ENCODE results near the gene LILRA2. TPM values are rescaled to one million over a fixed set of nuclear protein-coding genes. Genes with fewer than 3 reads are reported as not detected.

The LILRA2 gene
- total RNA-seq, 1 experiment from 2014 or later, result not detected

DNA sequence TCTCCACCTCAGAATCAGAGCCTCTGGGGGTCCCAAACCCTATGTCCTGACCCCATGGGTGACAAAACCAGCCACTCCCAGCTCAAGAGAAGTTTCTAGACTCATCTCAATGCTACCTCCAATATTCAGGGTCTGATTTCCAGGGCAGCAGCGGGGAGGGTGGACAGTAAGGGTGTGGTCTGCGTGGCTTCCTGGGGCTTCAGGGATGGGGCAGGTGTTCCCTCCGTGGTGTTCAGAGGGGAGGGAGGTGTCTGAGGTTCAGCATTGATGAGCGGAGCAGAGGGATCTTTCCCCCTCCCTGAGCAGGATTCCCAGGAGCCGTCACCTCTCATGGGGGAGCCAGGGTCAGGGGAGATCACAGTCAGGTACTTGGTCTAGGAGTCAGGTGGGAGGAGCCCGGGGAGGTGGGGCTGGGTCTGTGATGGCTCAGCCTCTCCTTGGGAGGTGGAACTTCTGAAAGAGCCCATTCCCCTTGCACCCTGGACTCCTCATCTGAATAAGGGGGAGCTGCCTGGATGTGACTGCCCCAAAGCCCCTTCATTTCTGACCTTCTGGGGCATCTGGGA is 2.9 kb downstream of the LILRA2 start:
- Histone ChIP-seq H3T11ph (ENCODE audit: low read length) (no peak overlapping the region), H2BK5ac (ENCODE audit: insufficient read length, low read length) (no peak overlapping the region), H2AK5ac (ENCODE audit: insufficient read length, low read length) (no peak overlapping the region), H4K20me1 (ENCODE audit: control insufficient read depth, insufficient read depth, insufficient read length) (no peaks in the 10 kb centered on the region), H3K4ac (ENCODE audit: low read depth, low read length) (no peak overlapping the region), H3K79me1 (ENCODE audit: insufficient read depth, low read depth, low read length, poor library complexity, severe bottlenecking) (no peaks in the 10 kb centered on the region), H3K9ac (ENCODE audit: extremely low read depth, insufficient read length, low read length) (no peak overlapping the region), H3K27ac (ENCODE audit: insufficient read length, low read depth, low read length) (no peak overlapping the region), H4K91ac (ENCODE audit: insufficient read length, low read depth, low read length) (no peak overlapping the region), H3K4me2 (ENCODE audit: insufficient read depth, insufficient read length, low read length) (no peak overlapping the region), H2BK12ac (ENCODE audit: insufficient read length, low read depth, low read length) (no peak overlapping the region), H2BK15ac (ENCODE audit: low read depth, low read length) (no peak overlapping the region), H3K23ac (ENCODE audit: insufficient read length, low read depth, low read length) (no peak overlapping the region), H2BK120ac (ENCODE audit: low read depth, low read length, poor library complexity, severe bottlenecking) (no peak overlapping the region), H2BK20ac (ENCODE audit: low read depth, low read length, poor library complexity, severe bottlenecking) (no peak overlapping the region), H3K23me2 (ENCODE audit: insufficient read length, low read depth, low read length, poor library complexity, severe bottlenecking) (no peaks in the 10 kb centered on the region), H3K18ac (ENCODE audit: insufficient read length, low read depth, low read length) (no peak overlapping the region), H2AFZ (ENCODE audit: low read length) (no peak overlapping the region), H3K56ac (ENCODE audit: insufficient read length, low read depth, low read length) (no peak overlapping the region), H3K9me3 (ENCODE audit: control insufficient read depth, low read depth, low read length) (peaks cover 59% of the 10 kb centered on the region), H3K14ac (ENCODE audit: insufficient read depth, low read length) (no peak overlapping the region), H4K8ac (replicated peaks; ENCODE audit: insufficient read length, low read depth, low read length) (no peak overlapping the region), H3K27me3 (ENCODE audit: insufficient read depth, low read length) (no peaks in the 10 kb centered on the region), H3K79me2 (ENCODE audit: insufficient read depth, low read length) (no peaks in the 10 kb centered on the region), H4K5ac (ENCODE audit: insufficient read length, low read depth, low read length) (no peak overlapping the region), H3K4me1 (ENCODE audit: insufficient read depth, low read length) (no peaks in the 10 kb centered on the region)
- WGBS (ENCODE audit: extremely low coverage, insufficient read length, low lambda C conversion rate), result no CpG with 5 or more reads among the region's 6 CpGs
- H3K4me3 Mint-ChIP-seq, result no peak overlapping the region
- H3K4me1 Mint-ChIP-seq, result peaks cover 3% of the 10 kb centered on the region in 2 experiments; a peak in 3 of 4 replicates
- peaks cover 0 to 9% (median 6%) of the 10 kb centered on the region in 3 experiments; a peak in 6 of 7 replicates for H3K36me3 Mint-ChIP-seq (ENCODE audit: insufficient read depth in 1 of 3, low read depth in 3 of 3)
- H3K27ac Mint-ChIP-seq, result no peak overlapping the region
- H3K9me3 Mint-ChIP-seq, result peaks cover 83 to 88% of the 10 kb centered on the region in 2 experiments
- peaks cover 8% of the 10 kb centered on the region for H3K27me3 Mint-ChIP-seq (ENCODE audit: low read depth)
- TF ChIP-seq, protein P1, sequence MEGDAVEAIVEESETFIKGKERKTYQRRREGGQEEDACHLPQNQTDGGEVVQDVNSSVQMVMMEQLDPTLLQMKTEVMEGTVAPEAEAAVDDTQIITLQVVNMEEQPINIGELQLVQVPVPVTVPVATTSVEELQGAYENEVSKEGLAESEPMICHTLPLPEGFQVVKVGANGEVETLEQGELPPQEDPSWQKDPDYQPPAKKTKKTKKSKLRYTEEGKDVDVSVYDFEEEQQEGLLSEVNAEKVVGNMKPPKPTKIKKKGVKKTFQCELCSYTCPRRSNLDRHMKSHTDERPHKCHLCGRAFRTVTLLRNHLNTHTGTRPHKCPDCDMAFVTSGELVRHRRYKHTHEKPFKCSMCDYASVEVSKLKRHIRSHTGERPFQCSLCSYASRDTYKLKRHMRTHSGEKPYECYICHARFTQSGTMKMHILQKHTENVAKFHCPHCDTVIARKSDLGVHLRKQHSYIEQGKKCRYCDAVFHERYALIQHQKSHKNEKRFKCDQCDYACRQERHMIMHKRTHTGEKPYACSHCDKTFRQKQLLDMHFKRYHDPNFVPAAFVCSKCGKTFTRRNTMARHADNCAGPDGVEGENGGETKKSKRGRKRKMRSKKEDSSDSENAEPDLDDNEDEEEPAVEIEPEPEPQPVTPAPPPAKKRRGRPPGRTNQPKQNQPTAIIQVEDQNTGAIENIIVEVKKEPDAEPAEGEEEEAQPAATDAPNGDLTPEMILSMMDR (conservative IDR thresholded peaks at IDR 0.05), result no peak
- DNase-seq, result peak; percentile 63
